Spleen (tissue), 7 donors: ENCODE results near the gene PPP3CA.

ENCODE experiments used
- CTCF ChIP-seq, 11 experiments: fragments of 200-600 bp in 7 of 11; fragments of 450-650 bp in 4 of 11; sonication (generic) in 4 of 11; IDR thresholded peaks in 8 of 11; conservative IDR thresholded peaks in 3 of 11; 1 replicate in 7 of 11; 2 replicates in 4 of 11; pipeline versions ENCODE4 v1.4.0 to v1.8.0; 2016 to 2021; ENCODE audit warnings: antibody characterized with exemption in 11 of 11, inconsistent platforms in 4 of 11, mild to moderate bottlenecking in 1 of 11
- POLR2A ChIP-seq, 3 donors: fragments of 450-650 bp; IDR thresholded peaks; one replicate each; pipeline ENCODE4 v1.5.1; 2017; ENCODE audit warnings: antibody characterized with exemption in 3 of 3, mild to moderate bottlenecking in 1 of 3
- POLR2AphosphoS5 ChIP-seq, 3 donors: sonication (generic); formaldehyde crosslinking; IDR thresholded peaks; one replicate each; pipeline ENCODE4 v1.5.1; 2017; ENCODE audit warnings: antibody characterized with exemption in 3 of 3
- donor health status: DM: no; HTN: no; CAD: no; lungs with moderate emphysema.
- donor health status: DM: no; HTN: no; CAD: no.
- donor health status: DM: no; HTN: no; CAD: no.

- TF ChIP-seq CTCF (IDR thresholded peaks at IDR 0.05 in 8 of 11, conservative IDR thresholded peaks at IDR 0.05 in 3 of 11) (no peak), POLR2A (IDR thresholded peaks at IDR 0.05) (no peak), POLR2AphosphoS5 (IDR thresholded peaks at IDR 0.05) (no peak)
These were observed 188.8 kb downstream of the PPP3CA start for GRCh38 chr4:101158507-101158906.
